ENCODE results near the gene BANK1.

Gene BANK1

GRCh38 chr4:101790521-101791181 is at the start of gene BANK1:
TSS of gene BANK1 (plus strand) at chr4:101790730. CDS start at chr4:101790881, 151 bp downstream.
- TF ChIP-seq RAD21 (IDR thresholded peaks at IDR 0.05; ENCODE audit: low read depth) (no peak), ZBTB7A (IDR thresholded peaks at IDR 0.05; ENCODE audit: low read depth) (peak; percentile 79; the same call in 1 of the 2 replicates), EP300 (IDR thresholded peaks at IDR 0.05; ENCODE audit: borderline replicate concordance) (0 out of 2 replicates have a peak, but pooled peaks have one; percentile 32), TCF12 (IDR thresholded peaks at IDR 0.05; ENCODE audit: low read depth) (no peak)

- TF ChIP-seq CEBPB (IDR thresholded peaks at IDR 0.05) (peak; percentile 60; the same call in 1 of the 2 replicates), CREB1 (IDR thresholded peaks at IDR 0.05; ENCODE audit: low read depth) (no peak)
These were observed 36.8 kb upstream of the BANK1 start for GRCh38 chr4:101753721-101754120.

- no peak for TF ChIP-seq NFIC (IDR thresholded peaks at IDR 0.05)
- no peak for TF ChIP-seq EP300 (IDR thresholded peaks at IDR 0.05; ENCODE audit: borderline replicate concordance)
- no peak for TF ChIP-seq MAX (IDR thresholded peaks at IDR 0.05)
- TF ChIP-seq USF1 (IDR thresholded peaks at IDR 0.05): no peak
- TF ChIP-seq CREB1 (IDR thresholded peaks at IDR 0.05; ENCODE audit: low read depth): no peak
- TF ChIP-seq FOXM1 (IDR thresholded peaks at IDR 0.05; ENCODE audit: borderline replicate concordance, low read depth): no peak
- no peak for TF ChIP-seq TAF1 (IDR thresholded peaks at IDR 0.05; ENCODE audit: low read depth)
- no peak for TF ChIP-seq REST (IDR thresholded peaks at IDR 0.05; ENCODE audit: low read depth)
- TF ChIP-seq TEAD4 (IDR thresholded peaks at IDR 0.05): no peak
- TF ChIP-seq TCF12 (IDR thresholded peaks at IDR 0.05; ENCODE audit: low read depth): no peak
- TF ChIP-seq CEBPB (IDR thresholded peaks at IDR 0.05): no peak
- no peak for TF ChIP-seq ZBTB7A (IDR thresholded peaks at IDR 0.05; ENCODE audit: low read depth)
- no peak for TF ChIP-seq YY1 (IDR thresholded peaks at IDR 0.05; ENCODE audit: low read depth)
- no peak for TF ChIP-seq EGR1 (IDR thresholded peaks at IDR 0.05)
- no peak for TF ChIP-seq RAD21 (IDR thresholded peaks at IDR 0.05; ENCODE audit: low read depth)
These were observed 34.3 kb upstream of the BANK1 start for GRCh38 chr4:101756181-101756580.

GRCh38 chr4:101761405-101761804 is 29.1 kb upstream of the BANK1 start:
- TF ChIP-seq TAF1 (IDR thresholded peaks at IDR 0.05; ENCODE audit: low read depth) (no peak), TCF12 (IDR thresholded peaks at IDR 0.05; ENCODE audit: low read depth) (no peak), USF1 (IDR thresholded peaks at IDR 0.05) (no peak), ZBTB7A (IDR thresholded peaks at IDR 0.05; ENCODE audit: low read depth) (no peak), EGR1 (IDR thresholded peaks at IDR 0.05) (no peak), REST (IDR thresholded peaks at IDR 0.05; ENCODE audit: low read depth) (no peak), MAX (IDR thresholded peaks at IDR 0.05) (no peak), FOXM1 (IDR thresholded peaks at IDR 0.05; ENCODE audit: borderline replicate concordance, low read depth) (no peak), CEBPB (IDR thresholded peaks at IDR 0.05) (no peak), EP300 (IDR thresholded peaks at IDR 0.05; ENCODE audit: borderline replicate concordance) (no peak), CREB1 (IDR thresholded peaks at IDR 0.05; ENCODE audit: low read depth) (no peak), YY1 (IDR thresholded peaks at IDR 0.05; ENCODE audit: low read depth) (no peak), NFIC (IDR thresholded peaks at IDR 0.05) (no peak), RAD21 (IDR thresholded peaks at IDR 0.05; ENCODE audit: low read depth) (no peak), TEAD4 (IDR thresholded peaks at IDR 0.05) (no peak)

- TF ChIP-seq USF1 (IDR thresholded peaks at IDR 0.05): no peak
- no peak for TF ChIP-seq TAF1 (IDR thresholded peaks at IDR 0.05; ENCODE audit: low read depth)
- TF ChIP-seq ZBTB7A (IDR thresholded peaks at IDR 0.05; ENCODE audit: low read depth): no peak
- TF ChIP-seq CEBPB (IDR thresholded peaks at IDR 0.05): no peak
- TF ChIP-seq TEAD4 (IDR thresholded peaks at IDR 0.05): no peak
- TF ChIP-seq CREB1 (IDR thresholded peaks at IDR 0.05; ENCODE audit: low read depth): no peak
- TF ChIP-seq EGR1 (IDR thresholded peaks at IDR 0.05): no peak
- no peak for TF ChIP-seq RAD21 (IDR thresholded peaks at IDR 0.05; ENCODE audit: low read depth)
- TF ChIP-seq TCF12 (IDR thresholded peaks at IDR 0.05; ENCODE audit: low read depth): no peak
- TF ChIP-seq MAX (IDR thresholded peaks at IDR 0.05): no peak
- TF ChIP-seq NFIC (IDR thresholded peaks at IDR 0.05): no peak
- no peak for TF ChIP-seq YY1 (IDR thresholded peaks at IDR 0.05; ENCODE audit: low read depth)
- no peak for TF ChIP-seq FOXM1 (IDR thresholded peaks at IDR 0.05; ENCODE audit: borderline replicate concordance, low read depth)
- no peak for TF ChIP-seq EP300 (IDR thresholded peaks at IDR 0.05; ENCODE audit: borderline replicate concordance)
- no peak for TF ChIP-seq REST (IDR thresholded peaks at IDR 0.05; ENCODE audit: low read depth)
These were observed 28.5 kb upstream of the BANK1 start for GRCh38 chr4:101762025-101762424.

All from Ishikawa (cell line).